ENCODE data around the gene PTCD2. TPM values are rescaled to one million over a fixed set of nuclear protein-coding genes. Genes with fewer than 3 reads are reported as not detected.

The PTCD2 gene
- total and polyA plus RNA-seq, 4 donors, result 8.9 to 11.5 (median 10.0) TPM

DNA sequence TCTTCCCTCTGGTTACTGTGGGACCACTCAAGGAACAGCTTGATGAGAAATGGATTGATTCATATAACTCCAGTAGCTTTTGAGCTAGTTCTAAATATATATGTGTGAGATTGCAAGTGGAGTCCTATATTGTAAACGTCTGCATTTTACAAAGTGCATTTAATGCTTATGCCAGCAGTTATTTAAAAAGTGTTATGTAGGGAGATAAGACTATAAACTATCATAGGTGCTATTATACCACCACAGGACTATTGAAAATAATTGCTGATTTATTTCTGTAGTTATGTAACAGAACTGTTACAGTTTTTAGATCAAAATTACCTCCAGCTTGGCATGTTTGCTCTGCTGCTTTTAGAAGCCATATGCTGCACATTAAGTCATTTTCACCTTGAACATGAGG lies 36.2 kb downstream of the PTCD2 start:
- Histone ChIP-seq H3K4me3 (ENCODE audit: low read depth, low read length) (no peak overlapping the region), H3K9me3 (ENCODE audit: control insufficient read depth, insufficient read depth, low read length) (no peaks in the 10 kb centered on the region), H3K27ac (ENCODE audit: low read depth, low read length) (no peak overlapping the region), H3K27me3 (ENCODE audit: control insufficient read depth, insufficient read depth, low read length) (no peaks in the 10 kb centered on the region), H3K36me3 (ENCODE audit: control insufficient read depth, insufficient read depth, low read length) (peaks cover 2% of the 10 kb centered on the region), H3K4me1 (ENCODE audit: control insufficient read depth, insufficient read depth, low read length) (no peaks in the 10 kb centered on the region)
- WGBS (ENCODE audit: insufficient coverage), result no CpG with 5 or more reads among the region's 1 CpG
- peak in 1 of 6 donors; percentile 31 for DNase-seq (ENCODE audit: low read depth in 4 of 6, low spot score in 6 of 6)

DNA sequence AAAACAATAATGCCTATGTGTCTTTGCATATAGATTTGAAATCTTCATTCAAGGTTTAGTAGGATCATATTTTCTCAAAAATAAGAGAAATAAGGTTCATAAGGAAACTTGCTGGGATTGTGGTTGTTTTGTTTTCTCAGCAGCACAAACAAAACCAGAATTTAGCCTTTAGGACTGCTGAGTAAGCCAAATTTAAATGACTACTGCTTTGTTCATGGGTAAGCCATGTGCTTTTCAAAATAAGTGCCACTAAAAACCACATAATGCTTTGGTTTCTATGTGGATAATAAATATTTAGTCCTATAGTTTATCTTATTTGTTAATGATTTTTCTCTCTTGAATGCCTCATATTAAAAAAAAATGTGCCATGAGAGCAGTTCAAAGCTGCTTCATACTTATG lies 38.8 kb downstream of the PTCD2 start:
- peaks cover 2% of the 10 kb centered on the region for H3K36me3 ChIP-seq (ENCODE audit: control insufficient read depth, insufficient read depth, low read length)
- no peak overlapping the region for H3K27ac ChIP-seq (ENCODE audit: low read depth, low read length)
- DNase-seq (ENCODE audit: low read depth in 4 of 6, low spot score in 6 of 6), result no peak
- H3K4me1 ChIP-seq (ENCODE audit: control insufficient read depth, insufficient read depth, low read length), result no peaks in the 10 kb centered on the region
- no peaks in the 10 kb centered on the region for H3K27me3 ChIP-seq (ENCODE audit: control insufficient read depth, insufficient read depth, low read length)
- no peaks in the 10 kb centered on the region for H3K9me3 ChIP-seq (ENCODE audit: control insufficient read depth, insufficient read depth, low read length)
- H3K4me3 ChIP-seq (ENCODE audit: low read depth, low read length), result no peak overlapping the region

DNA sequence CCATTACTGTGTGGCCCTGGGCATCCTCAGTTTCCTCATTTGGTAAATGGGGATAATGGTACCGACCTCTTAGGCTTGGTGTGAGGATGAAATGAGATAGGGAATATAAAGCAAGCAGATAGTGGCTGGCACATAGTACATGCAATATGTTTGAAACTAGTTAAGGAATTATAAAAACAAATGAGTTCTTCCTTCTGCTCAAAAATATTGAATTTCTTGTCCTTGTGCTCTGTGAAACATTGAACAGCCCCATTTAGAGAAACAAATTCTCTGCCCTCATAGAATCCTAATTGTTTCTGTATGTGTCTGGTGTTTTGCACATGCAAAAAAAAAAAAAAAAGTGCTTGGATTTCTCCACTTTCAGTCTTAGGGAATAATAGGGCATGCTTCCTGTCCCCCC lies 39.7 kb downstream of the PTCD2 start:
- H3K36me3 ChIP-seq (ENCODE audit: control insufficient read depth, insufficient read depth, low read length), result peaks cover 2% of the 10 kb centered on the region
- no peaks in the 10 kb centered on the region for H3K27me3 ChIP-seq (ENCODE audit: control insufficient read depth, insufficient read depth, low read length)
- H3K27ac ChIP-seq (ENCODE audit: low read depth, low read length), result no peak overlapping the region
- H3K9me3 ChIP-seq (ENCODE audit: control insufficient read depth, insufficient read depth, low read length), result no peaks in the 10 kb centered on the region
- H3K4me3 ChIP-seq (ENCODE audit: low read depth, low read length), result no peak overlapping the region
- WGBS (ENCODE audit: insufficient coverage), result 100% methylated on average over 1 of the region's 1 CpG
- peaks cover 3% of the 10 kb centered on the region for H3K4me1 ChIP-seq (ENCODE audit: control insufficient read depth, insufficient read depth, low read length)
- peak in 1 of 6 donors; percentile 61 for DNase-seq (ENCODE audit: low read depth in 4 of 6, low spot score in 6 of 6)

DNA sequence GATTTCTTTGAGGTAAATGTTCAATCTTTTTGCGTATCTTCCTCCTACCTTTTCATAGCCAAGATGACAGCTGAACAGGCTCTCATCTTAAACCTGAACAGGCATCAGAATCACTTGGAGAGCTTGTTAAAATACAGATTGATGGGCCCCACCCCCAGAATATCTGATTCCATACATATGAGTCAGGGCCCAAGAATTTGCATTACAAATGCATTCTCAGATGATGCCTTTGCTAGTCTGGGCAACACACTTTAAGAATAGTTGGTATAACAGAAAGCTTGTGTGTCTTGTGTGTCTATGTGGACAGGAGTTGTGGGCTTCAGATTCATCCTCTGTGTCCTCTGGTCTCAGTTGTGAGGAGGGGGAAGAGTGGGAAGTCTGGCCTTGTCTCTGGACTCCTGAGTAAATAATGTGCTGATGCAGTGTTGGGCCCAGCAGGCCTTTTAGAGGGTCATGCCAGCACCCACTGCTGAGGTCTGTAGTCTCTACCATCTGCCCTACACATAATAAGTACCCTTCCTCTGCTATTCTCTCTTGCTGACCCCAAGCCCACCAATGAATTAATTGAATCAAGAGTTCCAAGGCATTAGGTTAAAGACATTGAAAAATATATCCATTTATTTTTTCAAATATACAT lies 43.1 kb downstream of the PTCD2 start:
- H3K9me3 ChIP-seq (ENCODE audit: control insufficient read depth, insufficient read depth, low read length), result no peaks in the 10 kb centered on the region
- no peaks in the 10 kb centered on the region for H3K27me3 ChIP-seq (ENCODE audit: control insufficient read depth, insufficient read depth, low read length)
- DNase-seq (ENCODE audit: low read depth in 4 of 6, low spot score in 6 of 6), result no peak
- no CpG with 5 or more reads among the region's 1 CpG for WGBS (ENCODE audit: insufficient coverage)
- no peak overlapping the region for H3K27ac ChIP-seq (ENCODE audit: low read depth, low read length)
- no peak overlapping the region for H3K4me3 ChIP-seq (ENCODE audit: low read depth, low read length)
- peaks cover under 1% of the 10 kb centered on the region for H3K36me3 ChIP-seq (ENCODE audit: control insufficient read depth, insufficient read depth, low read length)
- peaks cover 4% of the 10 kb centered on the region for H3K4me1 ChIP-seq (ENCODE audit: control insufficient read depth, insufficient read depth, low read length)

DNA sequence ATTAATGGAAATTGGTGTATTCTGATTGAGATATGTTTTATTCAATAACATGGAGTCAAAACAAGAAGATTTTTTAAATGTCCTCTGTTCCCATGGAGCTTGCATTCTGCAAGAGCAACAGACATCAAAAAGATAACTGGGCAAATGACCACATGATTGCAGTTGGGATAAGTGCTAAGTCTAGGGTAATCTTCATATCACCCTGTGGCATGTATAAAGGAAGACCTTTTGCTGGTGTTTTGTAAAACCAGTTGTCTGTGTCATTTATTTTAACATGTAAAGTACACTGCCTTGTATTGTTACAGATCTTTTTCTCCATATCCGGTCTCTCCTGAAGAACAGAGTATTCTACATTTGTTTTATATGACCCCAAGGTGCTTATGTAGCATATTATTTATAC lies 44.0 kb downstream of the PTCD2 start:
- Histone ChIP-seq H3K36me3 (ENCODE audit: control insufficient read depth, insufficient read depth, low read length) (no peaks in the 10 kb centered on the region), H3K9me3 (ENCODE audit: control insufficient read depth, insufficient read depth, low read length) (no peaks in the 10 kb centered on the region), H3K4me3 (ENCODE audit: low read depth, low read length) (no peak overlapping the region), H3K27me3 (ENCODE audit: control insufficient read depth, insufficient read depth, low read length) (no peaks in the 10 kb centered on the region), H3K27ac (ENCODE audit: low read depth, low read length) (no peak overlapping the region), H3K4me1 (ENCODE audit: control insufficient read depth, insufficient read depth, low read length) (peaks cover 4% of the 10 kb centered on the region)
- no peak for DNase-seq (ENCODE audit: low read depth in 4 of 6, low spot score in 6 of 6)
- WGBS (ENCODE audit: insufficient coverage), result no CpG with 5 or more reads among the region's 1 CpG

DNA sequence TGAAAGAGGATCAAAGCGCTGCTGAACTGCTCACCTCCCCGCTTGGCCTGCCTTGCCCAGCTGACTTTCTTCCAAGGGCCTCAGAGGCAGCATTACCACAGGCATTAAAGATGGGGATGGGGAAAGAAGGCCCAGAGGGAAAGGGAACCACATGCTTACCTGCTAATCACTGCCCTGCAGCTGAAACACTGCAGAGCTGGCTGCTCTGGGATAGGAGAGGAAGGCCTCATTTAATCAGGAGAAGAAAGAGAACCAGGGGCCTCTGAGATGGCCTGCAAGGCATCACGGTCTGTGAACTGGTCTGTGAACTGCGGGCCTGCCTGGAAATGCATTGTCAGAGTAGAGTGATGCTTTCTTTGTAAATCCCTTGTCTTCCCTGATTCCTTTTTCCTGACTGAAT lies 44.8 kb downstream of the PTCD2 start:
- H3K4me3 ChIP-seq (ENCODE audit: low read depth, low read length), result no peak overlapping the region
- H3K36me3 ChIP-seq (ENCODE audit: control insufficient read depth, insufficient read depth, low read length), result no peaks in the 10 kb centered on the region
- WGBS (ENCODE audit: insufficient coverage), result 85% methylated on average over 4 of the region's 4 CpGs
- no peak overlapping the region for H3K27ac ChIP-seq (ENCODE audit: low read depth, low read length)
- H3K9me3 ChIP-seq (ENCODE audit: control insufficient read depth, insufficient read depth, low read length), result no peaks in the 10 kb centered on the region
- peaks cover 4% of the 10 kb centered on the region for H3K4me1 ChIP-seq (ENCODE audit: control insufficient read depth, insufficient read depth, low read length)
- DNase-seq (ENCODE audit: low read depth in 4 of 6, low spot score in 6 of 6), result no peak
- no peaks in the 10 kb centered on the region for H3K27me3 ChIP-seq (ENCODE audit: control insufficient read depth, insufficient read depth, low read length)

DNA sequence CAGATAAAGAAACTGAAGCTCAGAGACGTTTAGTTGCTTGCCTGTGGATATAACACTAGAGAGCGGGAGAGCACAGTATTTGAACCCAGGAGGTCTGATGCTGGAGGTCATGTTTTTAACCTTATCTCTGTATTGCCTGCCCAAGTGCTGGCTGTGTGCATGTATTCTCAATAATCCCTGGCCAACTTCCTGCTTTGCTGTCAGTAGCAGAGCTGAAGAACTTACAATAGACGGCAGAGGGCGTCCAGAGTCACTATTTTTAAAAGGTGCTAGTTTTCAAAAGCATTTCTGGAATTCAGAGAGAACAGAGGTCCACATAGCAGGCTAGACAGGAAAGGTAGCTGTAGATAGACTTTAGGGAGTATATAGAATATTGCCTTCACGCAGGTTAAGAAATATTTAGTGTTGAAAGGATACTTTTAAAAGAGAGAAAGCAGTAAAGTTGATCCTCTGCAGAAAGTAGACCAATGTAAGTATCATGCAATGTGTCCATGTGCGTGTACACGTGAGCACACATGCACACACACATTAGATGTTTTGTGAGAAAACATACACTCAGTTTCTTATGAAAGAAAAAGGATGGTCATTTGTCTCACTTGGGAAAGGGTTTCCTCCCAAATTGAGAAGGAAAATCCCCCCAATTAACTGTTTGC lies 46.3 kb downstream of the PTCD2 start:
- WGBS (ENCODE audit: insufficient coverage), result 37% methylated on average over 3 of the region's 7 CpGs
- Histone ChIP-seq H3K27ac (ENCODE audit: low read depth, low read length) (no peak overlapping the region), H3K4me3 (ENCODE audit: low read depth, low read length) (no peak overlapping the region), H3K4me1 (ENCODE audit: control insufficient read depth, insufficient read depth, low read length) (peaks cover 4% of the 10 kb centered on the region), H3K36me3 (ENCODE audit: control insufficient read depth, insufficient read depth, low read length) (no peaks in the 10 kb centered on the region), H3K27me3 (ENCODE audit: control insufficient read depth, insufficient read depth, low read length) (no peaks in the 10 kb centered on the region), H3K9me3 (ENCODE audit: control insufficient read depth, insufficient read depth, low read length) (no peaks in the 10 kb centered on the region)
- peak in 5 of 6 donors; percentile 45 to 95 (median 65) for DNase-seq (ENCODE audit: low read depth in 4 of 6, low spot score in 6 of 6)

GRCh38 chr5:72368271-72368670 lies 48.1 kb downstream of the PTCD2 start:
- Histone ChIP-seq H3K4me1 (ENCODE audit: control insufficient read depth, insufficient read depth, low read length) (peaks cover 4% of the 10 kb centered on the region), H3K36me3 (ENCODE audit: control insufficient read depth, insufficient read depth, low read length) (no peaks in the 10 kb centered on the region), H3K4me3 (ENCODE audit: low read depth, low read length) (no peak overlapping the region), H3K27me3 (ENCODE audit: control insufficient read depth, insufficient read depth, low read length) (no peaks in the 10 kb centered on the region), H3K27ac (ENCODE audit: low read depth, low read length) (no peak overlapping the region), H3K9me3 (ENCODE audit: control insufficient read depth, insufficient read depth, low read length) (no peaks in the 10 kb centered on the region)
- DNase-seq (ENCODE audit: low read depth in 4 of 6, low spot score in 6 of 6), result no peak
- WGBS (ENCODE audit: insufficient coverage), result no CpG with 5 or more reads among the region's 1 CpG

DNA sequence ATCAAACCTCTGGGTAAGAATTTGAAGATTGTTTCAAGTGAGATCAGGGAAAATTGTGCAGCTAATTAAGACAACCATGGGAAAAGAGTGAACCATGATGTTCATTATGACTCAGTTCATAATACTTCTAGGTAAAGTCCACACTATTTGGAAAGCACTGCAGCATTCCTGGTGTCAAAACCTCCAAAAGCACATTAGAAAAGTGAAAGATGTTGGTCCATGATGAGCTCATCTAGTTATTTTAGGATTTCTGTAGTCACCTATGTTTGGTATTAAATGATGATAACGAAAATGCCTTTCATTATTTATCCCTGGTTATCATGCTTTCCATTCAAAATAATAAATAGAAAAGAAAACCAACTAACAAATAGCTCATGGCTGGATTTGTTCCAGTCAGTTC lies 49.1 kb downstream of the PTCD2 start:
- WGBS (ENCODE audit: insufficient coverage), result no CpG with 5 or more reads among the region's 1 CpG

GRCh38 chr5:72369711-72370110 lies 49.5 kb downstream of the PTCD2 start:
- no peaks in the 10 kb centered on the region for H3K36me3 ChIP-seq (ENCODE audit: control insufficient read depth, insufficient read depth, low read length)
- H3K4me3 ChIP-seq (ENCODE audit: low read depth, low read length), result no peak overlapping the region
- peaks cover 4% of the 10 kb centered on the region for H3K4me1 ChIP-seq (ENCODE audit: control insufficient read depth, insufficient read depth, low read length)
- no peak overlapping the region for H3K27ac ChIP-seq (ENCODE audit: low read depth, low read length)
- H3K27me3 ChIP-seq (ENCODE audit: control insufficient read depth, insufficient read depth, low read length), result no peaks in the 10 kb centered on the region
- H3K9me3 ChIP-seq (ENCODE audit: control insufficient read depth, insufficient read depth, low read length), result no peaks in the 10 kb centered on the region
- no peak for DNase-seq (ENCODE audit: low read depth in 4 of 6, low spot score in 6 of 6)
- 56% methylated on average over 3 of the region's 3 CpGs for WGBS (ENCODE audit: insufficient coverage)

More for the DNA sequence above, 49.1 kb downstream of the PTCD2 start:
- H3K4me1 ChIP-seq (ENCODE audit: control insufficient read depth, insufficient read depth, low read length), result peaks cover 4% of the 10 kb centered on the region
- H3K9me3 ChIP-seq (ENCODE audit: control insufficient read depth, insufficient read depth, low read length), result no peaks in the 10 kb centered on the region
- H3K4me3 ChIP-seq (ENCODE audit: low read depth, low read length), result no peak overlapping the region
- no peaks in the 10 kb centered on the region for H3K27me3 ChIP-seq (ENCODE audit: control insufficient read depth, insufficient read depth, low read length)
- no peak for DNase-seq (ENCODE audit: low read depth in 4 of 6, low spot score in 6 of 6)
- no peak overlapping the region for H3K27ac ChIP-seq (ENCODE audit: low read depth, low read length)
- H3K36me3 ChIP-seq (ENCODE audit: control insufficient read depth, insufficient read depth, low read length), result no peaks in the 10 kb centered on the region

Data from spinal cord (tissue), 10 donors.